Measurements from ENCODE around the gene RTP5.

The RTP5 gene

DNA sequence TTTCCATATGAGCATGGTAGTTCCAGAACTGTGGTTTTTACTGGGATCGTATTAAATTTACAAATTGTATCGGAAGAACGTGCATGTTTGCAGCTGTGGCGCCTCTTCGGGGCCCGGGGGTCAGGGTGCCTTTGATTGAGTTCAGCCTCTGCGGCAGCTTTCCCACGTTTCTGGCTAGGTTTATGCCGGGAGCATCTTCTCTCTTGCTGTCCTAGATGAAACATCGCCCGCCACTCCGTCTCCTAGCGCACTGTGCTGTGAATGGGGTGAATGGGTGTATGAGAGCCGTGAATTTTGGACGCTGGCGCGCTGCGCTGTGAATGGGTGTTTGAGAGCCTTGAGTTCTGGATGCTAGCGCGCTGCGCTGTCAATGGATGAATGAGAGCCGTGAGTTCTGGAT, 23.1 kb upstream of the RTP5 start:
- H3K4me1 ChIP-seq (ENCODE audit: insufficient read depth, low read length): peaks cover 9% of the 10 kb centered on the region
- no peaks in the 10 kb centered on the region for H3K9me3 ChIP-seq (ENCODE audit: low read length)
- H3K4me3 ChIP-seq (ENCODE audit: low read depth in 1 of 2, low read length in 2 of 2): no peak overlapping the region
- H3K36me3 ChIP-seq (ENCODE audit: insufficient read depth, low read length): no peaks in the 10 kb centered on the region
- no peaks in the 10 kb centered on the region for H3K27me3 ChIP-seq (ENCODE audit: control insufficient read depth in 1 of 2, insufficient read depth in 2 of 2, low read length in 2 of 2)
- no peak overlapping the region for H3K27ac ChIP-seq (ENCODE audit: low read depth, low read length)
- no peak overlapping the region for H3K9ac ChIP-seq (ENCODE audit: low read length)

DNA sequence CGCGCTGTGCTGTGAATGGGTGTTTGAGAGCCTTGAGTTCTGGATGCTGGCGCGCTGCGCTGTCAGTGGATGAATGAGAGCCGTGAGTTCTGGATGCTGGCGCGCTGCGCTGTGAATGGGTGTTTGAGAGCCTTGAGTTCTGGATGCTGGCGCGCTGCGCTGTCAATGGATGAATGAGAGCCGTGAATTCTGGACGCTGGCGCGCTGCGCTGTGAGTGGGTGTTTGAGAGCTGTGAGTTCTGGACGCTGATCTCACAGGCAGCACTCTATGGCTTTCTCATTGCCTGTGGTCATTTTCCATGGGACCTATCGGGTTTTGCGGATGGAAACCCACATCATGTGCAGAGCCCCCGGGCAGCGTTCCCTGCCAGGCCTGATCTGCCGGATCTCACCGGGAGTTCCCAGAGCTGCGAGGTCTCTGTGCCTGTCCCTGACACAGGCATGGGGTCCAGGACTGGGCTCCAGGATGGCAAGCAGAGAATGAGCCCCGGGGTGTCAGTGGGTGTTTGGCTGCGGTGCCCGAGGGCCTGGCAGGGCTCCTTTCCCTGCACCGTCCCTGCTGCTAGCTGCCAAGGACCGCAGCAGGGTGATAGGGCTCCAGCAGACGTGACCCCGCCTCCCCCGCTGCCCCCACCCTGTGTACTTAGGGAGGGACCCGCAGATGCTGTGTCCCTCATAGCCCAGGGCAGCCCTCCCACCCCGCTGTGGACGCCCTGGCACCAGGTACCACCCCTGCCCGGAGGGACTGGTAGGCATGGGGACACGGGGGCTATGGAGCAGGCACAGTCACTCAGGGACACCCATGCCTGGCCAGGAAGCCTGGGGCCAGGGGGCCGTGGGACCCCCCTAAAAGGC, 20.5 kb upstream of the RTP5 start:
- no peaks in the 10 kb centered on the region for H3K9me3 ChIP-seq (ENCODE audit: low read length)
- no peaks in the 10 kb centered on the region for H3K27me3 ChIP-seq (ENCODE audit: control insufficient read depth in 1 of 2, insufficient read depth in 2 of 2, low read length in 2 of 2)

DNA sequence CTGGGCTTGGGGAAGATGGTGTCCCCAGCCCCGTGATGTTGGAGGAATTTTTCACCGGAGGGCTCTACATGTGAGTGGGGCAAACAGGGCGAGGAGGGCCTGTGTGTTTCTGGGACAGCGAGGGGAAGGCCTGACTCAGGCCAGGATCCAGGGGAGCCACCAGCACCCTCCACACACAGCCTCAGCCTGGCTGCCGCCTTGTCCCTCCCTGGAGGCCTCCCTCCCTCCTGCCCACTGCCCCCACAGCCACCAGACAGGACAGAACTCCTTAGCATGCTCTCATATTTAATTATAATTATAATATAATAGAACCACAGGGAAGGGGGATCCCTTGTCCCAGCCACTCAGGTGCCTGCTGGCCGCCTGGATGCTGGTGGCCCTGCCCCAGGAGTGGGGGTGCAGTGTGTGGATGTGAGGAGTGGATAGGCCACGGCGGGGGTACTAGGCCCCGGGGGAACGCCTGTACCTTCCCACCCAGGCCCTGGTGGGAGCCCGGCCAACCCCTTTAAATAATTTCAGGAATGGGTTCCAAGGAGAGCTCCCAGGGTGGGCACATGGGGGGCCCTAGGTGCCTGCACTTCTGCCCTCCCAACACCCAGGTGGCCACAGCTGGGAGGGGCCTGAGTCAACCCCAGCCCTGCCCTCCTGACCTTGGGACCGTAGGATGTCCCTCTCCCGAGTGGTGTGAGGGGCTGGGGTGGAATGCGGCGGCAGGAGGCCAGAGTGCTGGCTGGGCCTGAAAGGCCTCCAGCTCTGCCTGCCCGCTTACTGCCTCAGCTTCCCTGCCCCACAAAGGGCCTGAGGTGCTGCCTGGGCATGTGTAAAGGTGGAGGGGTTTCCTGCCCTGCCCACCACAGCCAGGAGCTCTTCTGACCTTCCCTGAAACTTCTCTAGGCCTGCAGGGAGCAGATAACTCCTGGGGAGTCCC, 19.6 kb upstream of the RTP5 start:
- no peak overlapping the region for H3K27ac ChIP-seq (ENCODE audit: low read depth, low read length)
- no peak overlapping the region for H3K9ac ChIP-seq (ENCODE audit: low read length)
- no peak overlapping the region for H3K4me3 ChIP-seq (ENCODE audit: low read depth in 1 of 2, low read length in 2 of 2)
- H3K9me3 ChIP-seq (ENCODE audit: low read length): no peaks in the 10 kb centered on the region
- peaks cover 4% of the 10 kb centered on the region for H3K4me1 ChIP-seq (ENCODE audit: insufficient read depth, low read length)
- no peaks in the 10 kb centered on the region for H3K36me3 ChIP-seq (ENCODE audit: insufficient read depth, low read length)
- no peaks in the 10 kb centered on the region for H3K27me3 ChIP-seq (ENCODE audit: control insufficient read depth in 1 of 2, insufficient read depth in 2 of 2, low read length in 2 of 2)

More for the DNA sequence above, 20.5 kb upstream of the RTP5 start:
- Histone ChIP-seq H3K4me1 (ENCODE audit: insufficient read depth, low read length) (peaks cover 9% of the 10 kb centered on the region), H3K27ac (ENCODE audit: low read depth, low read length) (no peak overlapping the region), H3K9ac (ENCODE audit: low read length) (no peak overlapping the region), H3K36me3 (ENCODE audit: insufficient read depth, low read length) (no peaks in the 10 kb centered on the region), H3K4me3 (ENCODE audit: low read depth in 1 of 2, low read length in 2 of 2) (no peak overlapping the region)

DNA sequence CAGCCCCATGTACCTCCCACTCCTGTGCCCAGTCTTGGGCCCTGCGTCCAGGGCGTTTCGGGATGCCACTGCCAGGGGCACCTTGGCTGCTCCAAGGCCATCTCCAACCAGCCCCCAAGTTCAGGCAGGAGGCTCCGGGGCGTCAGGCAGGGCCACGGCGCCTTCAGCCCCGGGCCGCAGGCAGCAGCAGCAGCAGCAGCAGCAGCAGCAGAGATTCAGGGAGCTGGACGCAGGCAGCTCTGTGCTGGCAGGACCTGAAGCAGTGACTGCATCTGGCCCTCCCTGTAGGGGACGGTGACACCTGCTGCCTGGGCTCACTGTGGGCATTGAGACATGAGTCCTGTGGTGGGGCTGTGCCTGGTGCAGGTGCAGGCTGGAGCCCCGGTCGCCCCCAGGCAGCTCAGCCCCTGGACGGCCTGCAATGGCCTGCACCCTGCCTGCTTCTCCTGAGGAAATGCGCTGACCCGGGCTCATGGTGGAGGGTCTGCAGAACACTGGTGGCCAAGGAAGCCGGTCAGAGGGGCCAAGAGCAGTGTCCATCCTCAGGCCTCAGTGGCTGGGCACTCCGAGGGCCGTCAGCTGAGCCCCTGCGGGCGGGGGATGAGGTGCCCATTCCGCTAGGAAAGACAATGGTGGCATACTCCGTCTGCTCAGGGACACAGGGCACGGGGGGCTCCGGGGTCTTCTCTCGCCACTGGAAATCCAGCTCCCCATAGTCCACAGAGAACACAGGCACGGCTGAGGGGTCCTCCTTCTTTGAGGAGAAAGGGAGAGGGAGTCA, 18.8 kb upstream of the RTP5 start:
- Histone ChIP-seq H3K27ac (ENCODE audit: low read depth, low read length) (no peak overlapping the region), H3K9ac (ENCODE audit: low read length) (no peak overlapping the region), H3K4me3 (ENCODE audit: low read depth in 1 of 2, low read length in 2 of 2) (no peak overlapping the region), H3K27me3 (ENCODE audit: control insufficient read depth in 1 of 2, insufficient read depth in 2 of 2, low read length in 2 of 2) (no peaks in the 10 kb centered on the region), H3K36me3 (ENCODE audit: insufficient read depth, low read length) (no peaks in the 10 kb centered on the region), H3K9me3 (ENCODE audit: low read length) (no peaks in the 10 kb centered on the region), H3K4me1 (ENCODE audit: insufficient read depth, low read length) (no peaks in the 10 kb centered on the region)

DNA sequence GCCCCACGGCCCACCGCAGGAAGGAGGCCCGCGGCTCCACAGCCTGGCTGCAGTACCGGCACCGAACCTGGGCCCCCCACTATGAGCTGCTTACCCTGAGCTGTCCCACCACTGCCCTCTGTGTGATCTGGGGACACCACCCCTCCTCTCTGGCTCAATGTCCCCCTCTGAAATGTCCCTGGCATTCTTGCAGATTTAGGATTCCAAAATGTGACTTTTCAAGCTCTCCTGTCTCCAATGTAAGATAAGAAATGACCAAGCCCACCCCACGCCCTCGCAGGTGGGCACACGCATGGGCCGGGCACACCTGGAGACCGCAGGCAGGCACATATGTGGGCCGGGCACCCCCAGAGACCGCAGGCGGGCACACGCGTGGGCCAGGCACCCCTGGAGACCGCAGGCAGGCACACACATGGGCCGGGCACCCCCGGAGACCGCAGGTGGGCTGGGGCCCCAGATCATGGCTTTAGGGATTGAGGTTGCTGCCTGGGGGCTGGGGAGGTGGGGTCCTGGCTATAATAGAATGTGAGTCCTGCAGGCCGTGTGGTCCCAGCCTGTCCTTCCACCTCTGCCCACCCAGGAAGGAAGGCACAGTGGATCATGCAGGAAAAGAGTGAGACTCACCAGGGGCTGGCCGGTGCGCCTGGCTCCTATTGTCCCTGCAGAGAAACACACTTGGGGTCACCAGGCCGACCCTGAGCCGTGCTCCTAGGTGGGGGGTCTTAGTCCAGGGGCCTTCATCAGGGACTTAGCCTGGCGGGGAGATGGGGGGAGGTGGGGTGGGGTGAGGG, 18.0 kb upstream of the RTP5 start:
- H3K27me3 ChIP-seq (ENCODE audit: control insufficient read depth in 1 of 2, insufficient read depth in 2 of 2, low read length in 2 of 2): no peaks in the 10 kb centered on the region
- H3K9ac ChIP-seq (ENCODE audit: low read length): no peak overlapping the region
- no peaks in the 10 kb centered on the region for H3K4me1 ChIP-seq (ENCODE audit: insufficient read depth, low read length)
- H3K36me3 ChIP-seq (ENCODE audit: insufficient read depth, low read length): no peaks in the 10 kb centered on the region
- no peak overlapping the region for H3K27ac ChIP-seq (ENCODE audit: low read depth, low read length)
- H3K9me3 ChIP-seq (ENCODE audit: low read length): no peaks in the 10 kb centered on the region
- no peak overlapping the region for H3K4me3 ChIP-seq (ENCODE audit: low read depth in 1 of 2, low read length in 2 of 2)

DNA sequence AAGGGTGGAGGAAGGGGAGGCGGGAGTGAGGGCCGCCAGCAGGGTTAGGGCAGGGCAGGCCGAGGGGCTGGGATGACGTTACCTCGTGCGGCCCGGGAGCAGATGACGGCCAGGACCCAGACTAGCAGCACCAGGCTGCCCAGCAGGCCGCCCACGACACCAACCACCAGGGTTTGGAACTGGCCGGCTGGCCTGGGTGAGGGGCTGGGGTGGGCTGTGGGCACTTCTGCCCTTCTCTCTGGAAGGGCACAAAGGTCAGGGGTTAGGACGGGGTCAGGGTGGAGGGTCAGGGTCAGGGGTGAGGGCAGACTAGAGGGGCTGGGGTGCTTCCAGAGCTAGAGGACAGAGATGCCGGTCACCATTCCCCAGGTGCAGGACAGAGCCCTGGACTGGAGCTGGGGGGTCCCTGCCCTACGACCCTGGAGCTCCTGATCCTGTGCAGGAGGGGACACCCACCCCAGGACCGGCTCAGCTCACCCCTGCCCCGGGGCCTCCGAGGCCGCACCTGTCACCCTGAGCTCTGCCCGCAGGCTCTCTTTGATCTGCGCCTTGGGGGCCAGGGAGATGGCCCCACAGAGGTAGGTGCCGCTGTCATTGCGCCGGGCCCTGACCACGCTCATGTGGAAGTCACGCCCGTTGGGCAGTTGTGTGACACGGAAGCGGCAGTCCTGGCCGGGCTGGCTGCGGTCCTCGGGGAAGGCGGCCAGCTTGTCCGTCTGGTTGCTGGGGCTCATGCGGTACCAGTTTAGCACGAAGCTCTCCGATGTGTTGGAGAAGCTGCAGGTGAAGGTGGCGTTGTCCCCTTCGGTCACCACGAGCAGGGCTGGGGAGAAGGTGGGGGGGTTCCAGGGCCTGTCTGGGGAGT, 17.2 kb upstream of the RTP5 start:
- no peak overlapping the region for H3K27ac ChIP-seq (ENCODE audit: low read depth, low read length)
- no peak overlapping the region for H3K9ac ChIP-seq (ENCODE audit: low read length)
- H3K4me3 ChIP-seq (ENCODE audit: low read depth in 1 of 2, low read length in 2 of 2): no peak overlapping the region
- H3K27me3 ChIP-seq (ENCODE audit: control insufficient read depth in 1 of 2, insufficient read depth in 2 of 2, low read length in 2 of 2): no peaks in the 10 kb centered on the region
- H3K9me3 ChIP-seq (ENCODE audit: low read length): no peaks in the 10 kb centered on the region
- H3K36me3 ChIP-seq (ENCODE audit: insufficient read depth, low read length): no peaks in the 10 kb centered on the region
- no peaks in the 10 kb centered on the region for H3K4me1 ChIP-seq (ENCODE audit: insufficient read depth, low read length)

DNA sequence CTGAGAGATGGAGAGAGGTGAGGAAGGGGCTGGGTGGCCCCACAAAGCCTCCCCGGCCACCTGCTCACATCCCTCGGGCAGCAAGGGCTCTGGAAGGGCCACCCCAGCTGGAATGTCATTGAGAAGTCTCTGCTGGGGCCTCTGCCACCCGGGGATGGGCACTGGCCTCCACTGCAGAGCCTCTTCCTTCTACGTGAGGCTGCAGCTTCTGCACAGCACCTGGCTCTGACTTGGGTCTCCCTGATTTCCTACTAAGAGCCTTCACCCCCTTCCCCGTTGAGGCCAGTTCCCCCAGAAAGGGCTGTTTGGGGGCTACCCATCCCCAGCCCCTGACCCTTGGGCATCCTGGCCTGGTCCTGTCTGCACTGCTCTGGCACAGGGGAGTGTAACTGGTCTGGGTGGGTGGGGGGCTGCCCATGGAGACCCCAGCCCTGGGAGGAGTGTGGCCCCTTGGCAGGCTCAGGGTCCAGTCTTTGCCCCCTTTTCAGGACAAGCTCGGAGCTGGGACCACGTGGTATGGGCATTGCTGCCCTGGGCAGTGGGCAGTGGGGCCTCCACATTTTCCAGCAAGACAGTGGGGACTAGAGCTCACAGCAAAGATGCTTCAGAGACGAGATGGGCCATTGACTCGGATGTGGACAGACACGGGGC, 16.4 kb upstream of the RTP5 start:
- H3K27ac ChIP-seq (ENCODE audit: low read depth, low read length): no peak overlapping the region
- no peak overlapping the region for H3K4me3 ChIP-seq (ENCODE audit: low read depth in 1 of 2, low read length in 2 of 2)
- H3K4me1 ChIP-seq (ENCODE audit: insufficient read depth, low read length): no peaks in the 10 kb centered on the region
- H3K9me3 ChIP-seq (ENCODE audit: low read length): no peaks in the 10 kb centered on the region
- H3K36me3 ChIP-seq (ENCODE audit: insufficient read depth, low read length): no peaks in the 10 kb centered on the region
- no peak overlapping the region for H3K9ac ChIP-seq (ENCODE audit: low read length)
- no peaks in the 10 kb centered on the region for H3K27me3 ChIP-seq (ENCODE audit: control insufficient read depth in 1 of 2, insufficient read depth in 2 of 2, low read length in 2 of 2)

DNA sequence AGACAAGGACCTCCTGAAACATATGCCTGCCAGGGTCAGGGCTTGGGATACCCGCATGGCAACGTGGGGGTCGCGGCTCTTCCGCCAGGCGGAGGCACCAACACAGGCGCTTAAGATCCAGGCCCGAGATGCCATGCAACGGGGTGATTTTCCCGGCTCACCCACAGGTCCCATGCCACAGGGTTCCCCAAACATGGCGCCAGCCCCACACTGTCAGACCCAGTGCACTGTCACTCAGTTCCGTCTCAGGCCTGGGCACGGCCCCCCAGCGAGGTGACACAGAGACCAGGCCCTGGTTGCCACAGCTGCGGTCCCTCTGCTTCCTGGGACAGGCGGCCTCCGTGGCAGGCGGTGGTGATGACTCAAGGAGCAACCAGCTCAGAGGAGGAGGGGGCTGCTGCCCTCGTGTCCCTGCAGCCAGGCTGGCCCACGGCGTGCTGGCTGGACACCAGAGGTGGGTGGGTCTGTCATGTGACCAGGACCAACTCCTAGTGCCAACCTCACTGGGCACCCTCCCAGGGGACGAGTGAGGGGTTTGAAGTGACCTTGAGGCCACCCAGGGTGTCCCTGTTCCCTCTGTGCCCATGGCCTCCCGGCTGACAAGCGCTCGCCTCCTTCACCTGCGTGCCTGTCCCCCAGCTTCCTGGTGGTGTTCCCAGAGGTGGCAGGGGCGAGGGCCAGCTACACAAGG, 15.7 kb upstream of the RTP5 start:
- H3K9me3 ChIP-seq (ENCODE audit: low read length): no peaks in the 10 kb centered on the region
- H3K4me1 ChIP-seq (ENCODE audit: insufficient read depth, low read length): no peaks in the 10 kb centered on the region
- H3K9ac ChIP-seq (ENCODE audit: low read length): no peak overlapping the region
- no peaks in the 10 kb centered on the region for H3K27me3 ChIP-seq (ENCODE audit: control insufficient read depth in 1 of 2, insufficient read depth in 2 of 2, low read length in 2 of 2)
- H3K36me3 ChIP-seq (ENCODE audit: insufficient read depth, low read length): no peaks in the 10 kb centered on the region
- H3K4me3 ChIP-seq (ENCODE audit: low read depth in 1 of 2, low read length in 2 of 2): no peak overlapping the region
- H3K27ac ChIP-seq (ENCODE audit: low read depth, low read length): no peak overlapping the region

DNA sequence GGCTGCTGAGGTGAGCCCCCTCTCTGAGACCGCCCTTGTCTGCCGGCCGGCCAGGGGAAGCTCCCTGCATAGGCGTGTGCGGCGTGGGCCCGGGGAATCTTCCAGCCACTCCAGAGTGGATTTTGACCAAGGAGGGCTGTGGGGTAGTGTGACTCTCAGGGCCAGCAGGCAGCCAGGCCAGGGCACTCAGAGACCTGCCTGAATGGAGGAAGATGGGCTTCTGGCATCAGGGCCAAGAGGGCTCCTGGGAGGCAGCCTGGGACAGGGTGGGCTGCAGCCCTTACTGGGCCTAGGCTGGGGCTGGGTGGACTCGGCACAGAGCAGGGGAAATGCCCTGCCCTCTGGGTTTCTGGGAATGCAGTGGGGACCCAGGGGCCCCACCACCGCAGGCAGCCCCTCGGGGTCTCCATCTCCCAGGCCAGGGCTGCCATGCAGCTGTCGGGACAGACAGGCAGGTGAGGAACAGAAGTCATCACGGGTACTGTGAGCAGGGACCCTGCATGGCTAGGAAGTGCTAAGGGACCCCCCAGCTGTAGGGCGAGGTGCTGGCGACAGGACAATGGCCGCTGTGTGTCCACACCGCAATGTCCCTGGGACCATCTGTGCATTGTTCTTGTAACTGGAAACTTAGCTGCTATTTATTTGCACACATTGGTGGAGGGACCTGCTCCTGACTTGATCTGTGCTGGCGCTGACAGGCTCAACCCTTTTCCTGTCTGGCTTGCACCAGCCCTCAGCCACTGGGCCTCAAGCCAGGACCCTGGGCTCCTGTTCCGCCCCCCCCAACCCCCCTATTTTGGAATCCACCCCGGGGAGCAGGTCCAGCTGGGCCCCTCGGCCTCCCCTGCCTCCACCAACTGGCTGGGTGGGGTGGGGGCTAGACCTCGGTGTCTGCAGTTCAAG, 14.9 kb upstream of the RTP5 start:
- H3K27me3 ChIP-seq (ENCODE audit: control insufficient read depth in 1 of 2, insufficient read depth in 2 of 2, low read length in 2 of 2): peaks cover 0 to 5% of the 10 kb centered on the region in 2 donors

More for the DNA sequence above, 14.9 kb upstream of the RTP5 start:
- H3K9ac ChIP-seq (ENCODE audit: low read length): no peak overlapping the region
- no peaks in the 10 kb centered on the region for H3K9me3 ChIP-seq (ENCODE audit: low read length)
- H3K4me3 ChIP-seq (ENCODE audit: low read depth in 1 of 2, low read length in 2 of 2): no peak overlapping the region
- H3K4me1 ChIP-seq (ENCODE audit: insufficient read depth, low read length): no peaks in the 10 kb centered on the region
- H3K36me3 ChIP-seq (ENCODE audit: insufficient read depth, low read length): no peaks in the 10 kb centered on the region
- H3K27ac ChIP-seq (ENCODE audit: low read depth, low read length): no peak overlapping the region

Measured in muscle layer of colon (tissue), 2 donors.